ENCODE measurements around the gene RECK.

RECK gene

GRCh38 chr9:36143245-36143641 lies 106.5 kb downstream of the RECK start:
- Histone ChIP-seq H3K4me2 (ENCODE audit: low read depth, low read length) (peak overlapping the region; percentile 8; the same call in 1 of the 2 replicates), H3K79me2 (ENCODE audit: low read length) (peaks cover 23% of the 10 kb centered on the region; the same call in 1 of the 2 replicates), H3K4me1 (ENCODE audit: low read length) (peaks cover 68% of the 10 kb centered on the region), H3K4me3 (ENCODE audit: low read length) (no peak overlapping the region), H3F3A (ENCODE audit: insufficient read depth, low read length) (peaks cover 20% of the 10 kb centered on the region), H3K27me3 (replicated peaks; ENCODE audit: insufficient read depth, low read length) (no peaks in the 10 kb centered on the region), H3K27ac (ENCODE audit: low read length) (no peak overlapping the region), H3K9me3 (replicated peaks; ENCODE audit: insufficient read depth, low read length) (no peaks in the 10 kb centered on the region), H3K9me2 (replicated peaks; ENCODE audit: insufficient read depth, low read length) (no peaks in the 10 kb centered on the region), H3K36me3 (replicated peaks; ENCODE audit: insufficient read depth, low read length) (no peaks in the 10 kb centered on the region), H3K9ac (ENCODE audit: low read length) (no peak overlapping the region), H2AFZ (ENCODE audit: low read length) (no peak overlapping the region), H4K20me1 (ENCODE audit: insufficient read depth, low read length) (no peaks in the 10 kb centered on the region)
- TF ChIP-seq EZH2phosphoT487 (IDR thresholded peaks at IDR 0.05; ENCODE audit: low read length) (no peak), CTCF (IDR thresholded peaks at IDR 0.05; ENCODE audit: low read length) (no peak), EZH2 (optimal IDR thresholded peaks at IDR 0.05; ENCODE audit: low read depth, low read length) (no peak)
- DNase-seq = no peak

- Histone ChIP-seq H3K9me3 (replicated peaks; ENCODE audit: insufficient read depth, low read length) (no peaks in the 10 kb centered on the region), H3K36me3 (replicated peaks; ENCODE audit: insufficient read depth, low read length) (no peaks in the 10 kb centered on the region), H3K27ac (ENCODE audit: low read length) (peak overlapping the region; percentile 18; the same call in 1 of the 2 replicates), H3K27me3 (replicated peaks; ENCODE audit: insufficient read depth, low read length) (no peaks in the 10 kb centered on the region), H3K4me3 (ENCODE audit: low read length) (peak overlapping the region; percentile 29), H4K20me1 (ENCODE audit: insufficient read depth, low read length) (no peaks in the 10 kb centered on the region), H3K4me2 (ENCODE audit: low read depth, low read length) (peak overlapping the region; percentile 83), H3F3A (ENCODE audit: insufficient read depth, low read length) (peaks cover 32% of the 10 kb centered on the region), H3K4me1 (ENCODE audit: low read length) (peaks cover 76% of the 10 kb centered on the region), H3K79me2 (ENCODE audit: low read length) (peaks cover 18% of the 10 kb centered on the region; the same call in 1 of the 2 replicates), H2AFZ (ENCODE audit: low read length) (0 out of 2 replicates have a peak overlapping the region, but pooled peaks have one; percentile 37), H3K9ac (ENCODE audit: low read length) (no peak overlapping the region), H3K9me2 (replicated peaks; ENCODE audit: insufficient read depth, low read length) (no peaks in the 10 kb centered on the region)
- DNase-seq = peak; percentile 39
- no peak for TF ChIP-seq EZH2phosphoT487 (IDR thresholded peaks at IDR 0.05; ENCODE audit: low read length)
- no peak for TF ChIP-seq CTCF (IDR thresholded peaks at IDR 0.05; ENCODE audit: low read length)
- TF ChIP-seq EZH2 (optimal IDR thresholded peaks at IDR 0.05; ENCODE audit: low read depth, low read length) = no peak
These were observed 107.9 kb downstream of the RECK start for GRCh38 chr9:36144309-36145232.

- H2AFZ ChIP-seq (ENCODE audit: low read length) = no peak overlapping the region
These were observed 109.3 kb downstream of the RECK start for GRCh38 chr9:36145970-36146369.

More at GRCh38 chr9:36145970-36146369, 109.3 kb downstream of the RECK start:
- no peak overlapping the region for H3K4me3 ChIP-seq (ENCODE audit: low read length)
- no peak overlapping the region for H3K4me2 ChIP-seq (ENCODE audit: low read depth, low read length)
- no peak for DNase-seq
- H3K27me3 ChIP-seq (replicated peaks; ENCODE audit: insufficient read depth, low read length) = no peaks in the 10 kb centered on the region
- no peaks in the 10 kb centered on the region for H3K9me2 ChIP-seq (replicated peaks; ENCODE audit: insufficient read depth, low read length)
- H3K36me3 ChIP-seq (replicated peaks; ENCODE audit: insufficient read depth, low read length) = no peaks in the 10 kb centered on the region
- H3K9me3 ChIP-seq (replicated peaks; ENCODE audit: insufficient read depth, low read length) = no peaks in the 10 kb centered on the region
- no peak overlapping the region for H3K27ac ChIP-seq (ENCODE audit: low read length)
- no peak for TF ChIP-seq CTCF (IDR thresholded peaks at IDR 0.05; ENCODE audit: low read length)
- TF ChIP-seq EZH2 (optimal IDR thresholded peaks at IDR 0.05; ENCODE audit: low read depth, low read length) = no peak
- TF ChIP-seq EZH2phosphoT487 (IDR thresholded peaks at IDR 0.05; ENCODE audit: low read length) = no peak
- peaks cover 18% of the 10 kb centered on the region; the same call in 1 of the 2 replicates for H3K79me2 ChIP-seq (ENCODE audit: low read length)
- H4K20me1 ChIP-seq (ENCODE audit: insufficient read depth, low read length) = no peaks in the 10 kb centered on the region
- peaks cover 74% of the 10 kb centered on the region for H3K4me1 ChIP-seq (ENCODE audit: low read length)
- H3F3A ChIP-seq (ENCODE audit: insufficient read depth, low read length) = peaks cover 28% of the 10 kb centered on the region
- H3K9ac ChIP-seq (ENCODE audit: low read length) = no peak overlapping the region

All from MM.1S (cell line).